Measurements from ENCODE around the gene DEPP1. TPM values are rescaled to one million over a fixed set of nuclear protein-coding genes. Genes with fewer than 3 reads are reported as not detected.

Gene DEPP1
- total RNA-seq, 2 donors from 2014 or later = 27.2 to 144 TPM

GRCh38 chr10:44950326-44951225 is 28.0 kb downstream of the DEPP1 start:
- Histone ChIP-seq H3K36me3 (no peaks in the 10 kb centered on the region), H3K27ac (no peak overlapping the region), H3K27me3 (replicated peaks; ENCODE audit: insufficient read depth) (no peaks in the 10 kb centered on the region), H3K9me3 (no peaks in the 10 kb centered on the region), H3K4me1 (replicated peaks) (no peaks in the 10 kb centered on the region), H3K4me3 (no peak overlapping the region)
- intact Hi-C loops (cut with DNase I) = loop anchor here (10.0 kb wide), 1 partner anchor 566 kb away; the partner anchor contains the start of gene CXCL12
- TF ChIP-seq POLR2AphosphoS5 (IDR thresholded peaks at IDR 0.05) (no peak), POLR2A (IDR thresholded peaks at IDR 0.05) (no peak), CTCF (IDR thresholded peaks at IDR 0.05) (no peak)
- no peak for DNase-seq (ENCODE audit: low spot score)
- 91% methylated on average over 10 of the region's 10 CpGs for WGBS

GRCh38 chr10:44949915-44950314 is 28.7 kb downstream of the DEPP1 start:
- no peak for TF ChIP-seq POLR2AphosphoS5 (IDR thresholded peaks at IDR 0.05)
- TF ChIP-seq POLR2A (IDR thresholded peaks at IDR 0.05) = no peak
- TF ChIP-seq CTCF (IDR thresholded peaks at IDR 0.05) = no peak
- no peaks in the 10 kb centered on the region for H3K9me3 ChIP-seq
- H3K4me1 ChIP-seq (replicated peaks) = no peaks in the 10 kb centered on the region
- no peak overlapping the region for H3K27ac ChIP-seq
- DNase-seq (ENCODE audit: low spot score) = no peak
- intact Hi-C loops (cut with DNase I) = loop anchor here (10.0 kb wide), 1 partner anchor 565 kb away; the partner anchor contains the start of gene CXCL12
- 73% methylated on average over 3 of the region's 3 CpGs for WGBS
- H3K36me3 ChIP-seq = no peaks in the 10 kb centered on the region
- H3K27me3 ChIP-seq (replicated peaks; ENCODE audit: insufficient read depth) = no peaks in the 10 kb centered on the region
- H3K4me3 ChIP-seq = no peak overlapping the region

- no peak for TF ChIP-seq POLR2A (IDR thresholded peaks at IDR 0.05)
- no peak for TF ChIP-seq POLR2AphosphoS5 (IDR thresholded peaks at IDR 0.05)
- 80% methylated on average over 5 of the region's 5 CpGs for WGBS
- H3K36me3 ChIP-seq = no peaks in the 10 kb centered on the region
Measured at GRCh38 chr10:44949127-44949802, 29.3 kb downstream of the DEPP1 start.

DNA sequence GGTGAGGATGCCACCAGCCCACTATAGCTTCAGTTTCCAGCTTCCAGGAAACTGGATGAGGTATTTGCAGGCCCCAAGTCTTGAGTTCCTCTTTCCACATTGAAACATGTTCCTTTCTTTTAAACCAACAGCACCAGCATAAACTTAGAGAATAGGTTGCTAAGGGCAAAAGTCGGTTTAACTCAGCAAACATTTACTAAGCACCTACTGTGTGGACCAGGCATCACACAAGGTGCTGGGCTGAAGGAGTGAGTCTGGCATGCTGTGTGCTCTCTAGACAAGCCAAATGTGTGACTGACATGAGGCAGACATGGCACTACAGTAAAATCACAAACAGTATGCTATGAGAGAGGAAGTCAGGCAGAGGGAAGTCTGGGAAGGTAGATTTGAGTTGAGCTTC is 30.0 kb downstream of the DEPP1 start:
- DNase-seq (ENCODE audit: low spot score) = no peak
- Histone ChIP-seq H3K4me3 (no peak overlapping the region), H3K4me1 (replicated peaks) (no peaks in the 10 kb centered on the region), H3K27me3 (replicated peaks; ENCODE audit: insufficient read depth) (no peaks in the 10 kb centered on the region), H3K27ac (no peak overlapping the region), H3K36me3 (no peaks in the 10 kb centered on the region), H3K9me3 (no peaks in the 10 kb centered on the region)
- WGBS = 89% methylated on average over 1 of the region's 1 CpG
- TF ChIP-seq CTCF (IDR thresholded peaks at IDR 0.05) (no peak), POLR2AphosphoS5 (IDR thresholded peaks at IDR 0.05) (no peak), POLR2A (IDR thresholded peaks at IDR 0.05) (no peak)
- intact Hi-C loops (cut with DNase I) = no loop called here

More at GRCh38 chr10:44949127-44949802, 29.3 kb downstream of the DEPP1 start:
- Histone ChIP-seq H3K4me3 (no peak overlapping the region), H3K4me1 (replicated peaks) (no peaks in the 10 kb centered on the region), H3K9me3 (no peaks in the 10 kb centered on the region), H3K27me3 (replicated peaks; ENCODE audit: insufficient read depth) (no peaks in the 10 kb centered on the region), H3K27ac (no peak overlapping the region)
- intact Hi-C loops (cut with DNase I) = no loop called here
- DNase-seq (ENCODE audit: low spot score) = no peak

DNA sequence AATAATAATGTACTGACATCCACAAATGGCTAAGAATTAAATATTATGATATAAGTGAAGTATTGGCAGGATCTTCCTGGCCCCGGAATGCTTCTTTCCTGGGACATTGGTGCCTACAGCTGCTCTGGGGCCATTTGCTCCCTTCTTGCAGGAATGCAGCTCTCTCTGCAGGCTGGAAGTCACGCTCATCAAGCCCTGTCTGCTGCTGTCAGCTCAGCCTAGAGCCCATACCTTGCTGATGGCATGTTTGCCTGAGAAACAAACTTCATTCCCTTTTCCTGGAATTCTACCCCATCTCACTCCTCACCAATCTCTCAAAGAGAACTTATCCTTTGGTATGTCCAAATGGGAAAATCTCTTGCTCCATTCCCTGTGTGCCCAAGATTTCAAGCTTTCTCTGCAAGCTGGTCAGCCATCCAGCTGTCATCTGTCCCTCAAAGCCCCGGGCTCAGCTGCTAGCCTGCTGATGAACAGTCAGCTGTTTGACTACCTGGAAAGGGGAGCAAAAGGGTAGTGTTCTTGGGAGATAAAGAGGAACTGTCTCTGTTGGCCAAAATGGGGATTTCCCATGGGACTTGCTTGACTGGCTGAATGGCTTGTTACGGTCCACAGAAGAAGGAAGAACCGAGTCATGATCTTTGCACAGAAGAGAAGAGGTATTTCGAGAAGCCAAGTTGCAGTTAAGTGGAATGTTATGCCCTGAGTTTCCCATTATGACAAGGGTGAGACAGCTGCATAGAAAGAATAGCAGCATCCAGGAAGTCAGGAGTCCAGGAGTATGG is 31.0 kb downstream of the DEPP1 start:
- Histone ChIP-seq H3K27ac (no peak overlapping the region), H3K36me3 (no peaks in the 10 kb centered on the region), H3K9me3 (no peaks in the 10 kb centered on the region), H3K27me3 (replicated peaks; ENCODE audit: insufficient read depth) (no peaks in the 10 kb centered on the region), H3K4me1 (replicated peaks) (no peaks in the 10 kb centered on the region), H3K4me3 (no peak overlapping the region)
- 72% methylated on average over 6 of the region's 6 CpGs for WGBS
- TF ChIP-seq POLR2A (IDR thresholded peaks at IDR 0.05) = no peak
- TF ChIP-seq CTCF (IDR thresholded peaks at IDR 0.05) = no peak
- TF ChIP-seq POLR2AphosphoS5 (IDR thresholded peaks at IDR 0.05) = no peak
- no peak for DNase-seq (ENCODE audit: low spot score)
- intact Hi-C loops (cut with DNase I) = no loop called here

Measured in prostate gland (tissue), 2 donors.